GM18873 (cell line): ENCODE data around the gene UBXN1.
"Not testable (repeated sequence)": the region's sequence is repeated elsewhere in the genome, so short reads cannot be mapped to it uniquely, and the experiment has no call there.

Experiments
- ATAC-seq: cut with Tn5 transposase; IDR thresholded peaks from one replicate; pipeline ENCODE4 v1.9.1; 2021; ENCODE audit warnings: mild to moderate bottlenecking, moderate library complexity, moderate number of reproducible peaks; ENCODE audit not compliant: unreplicated experiment, low FRiP score

UBXN1 gene

GRCh38 chr11:62708793-62709192, 29.9 kb upstream of the UBXN1 start:
- ATAC-seq, result no peak

DNA sequence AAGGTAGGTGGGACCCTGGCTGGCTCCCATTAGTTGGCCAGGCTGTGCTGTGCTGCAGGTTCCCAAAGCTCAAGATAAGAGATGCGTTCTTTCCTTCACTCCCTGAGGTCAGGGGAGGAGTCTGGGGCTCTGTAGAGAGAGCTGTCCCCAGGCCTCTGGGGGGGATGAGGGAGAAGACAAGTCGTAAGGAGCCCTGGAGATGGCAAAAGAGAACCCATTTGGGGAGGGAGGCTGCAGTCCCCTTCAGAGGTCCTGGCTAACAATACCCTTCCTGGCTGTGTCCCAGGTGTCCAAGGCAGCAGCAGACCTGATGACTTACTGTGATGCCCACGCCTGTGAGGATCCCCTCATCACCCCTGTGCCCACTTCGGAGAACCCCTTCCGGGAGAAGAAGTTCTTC, 29.5 kb upstream of the UBXN1 start:
- no peak for ATAC-seq

DNA sequence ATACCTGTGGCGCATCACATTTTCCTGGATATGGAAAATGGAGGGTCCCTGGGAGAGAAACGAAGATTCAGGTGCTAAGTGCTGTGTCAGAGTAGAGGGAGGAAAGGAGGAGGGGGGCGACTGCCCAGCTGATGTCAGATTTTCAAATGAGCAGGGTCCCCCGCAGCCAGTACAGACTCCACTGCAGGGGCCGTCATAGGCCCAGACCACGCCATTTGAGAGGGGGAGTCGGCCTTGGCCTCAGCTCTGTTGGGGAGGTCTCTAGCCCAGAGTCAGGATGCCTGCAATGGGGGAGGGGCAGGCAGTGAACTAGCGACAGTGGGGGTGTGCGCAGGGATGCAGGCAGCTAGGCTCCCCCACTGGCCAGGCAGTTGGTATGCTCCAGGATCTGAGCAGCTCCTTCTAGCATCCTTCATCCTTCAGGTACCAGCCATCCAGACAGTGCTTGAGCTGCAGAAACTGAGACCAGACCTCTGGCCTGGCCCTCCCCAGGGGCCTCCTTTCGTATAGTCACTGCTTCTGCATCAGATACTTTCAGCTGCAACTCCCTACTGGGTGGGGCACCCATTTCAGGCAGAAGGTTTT, 28.5 kb upstream of the UBXN1 start, which contains the start of the genes BSCL2 and GNG3:
Gene BSCL2, minus strand, starts transcription at position 148 of the 585 bp plus-strand sequence. CDS start 229 bp downstream, outside the sequence.
Gene GNG3, plus strand, starts transcription at position 400 of the 585 bp plus-strand sequence. CDS start 620 bp downstream, outside the sequence.
- no peak for ATAC-seq

DNA sequence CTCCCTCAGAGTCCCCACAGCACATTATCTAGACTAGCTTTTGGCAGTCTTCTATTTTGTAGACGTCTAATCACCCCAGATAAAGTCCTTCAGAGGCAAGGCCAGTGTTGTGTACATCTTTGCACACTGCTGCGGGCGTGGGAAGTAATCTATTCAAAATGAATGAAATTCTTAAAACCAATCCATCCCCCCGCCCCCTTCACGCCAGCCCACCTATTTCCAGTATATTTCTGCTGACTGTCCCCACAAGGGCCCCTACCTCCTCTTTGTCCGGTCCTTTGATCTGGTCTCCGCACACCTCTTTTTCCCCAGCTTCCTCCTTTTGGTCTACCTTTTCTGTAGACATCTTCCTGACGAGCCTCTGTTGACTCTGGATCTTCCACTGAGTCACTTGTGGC, 28.0 kb upstream of the UBXN1 start:
- ATAC-seq, result no peak

DNA sequence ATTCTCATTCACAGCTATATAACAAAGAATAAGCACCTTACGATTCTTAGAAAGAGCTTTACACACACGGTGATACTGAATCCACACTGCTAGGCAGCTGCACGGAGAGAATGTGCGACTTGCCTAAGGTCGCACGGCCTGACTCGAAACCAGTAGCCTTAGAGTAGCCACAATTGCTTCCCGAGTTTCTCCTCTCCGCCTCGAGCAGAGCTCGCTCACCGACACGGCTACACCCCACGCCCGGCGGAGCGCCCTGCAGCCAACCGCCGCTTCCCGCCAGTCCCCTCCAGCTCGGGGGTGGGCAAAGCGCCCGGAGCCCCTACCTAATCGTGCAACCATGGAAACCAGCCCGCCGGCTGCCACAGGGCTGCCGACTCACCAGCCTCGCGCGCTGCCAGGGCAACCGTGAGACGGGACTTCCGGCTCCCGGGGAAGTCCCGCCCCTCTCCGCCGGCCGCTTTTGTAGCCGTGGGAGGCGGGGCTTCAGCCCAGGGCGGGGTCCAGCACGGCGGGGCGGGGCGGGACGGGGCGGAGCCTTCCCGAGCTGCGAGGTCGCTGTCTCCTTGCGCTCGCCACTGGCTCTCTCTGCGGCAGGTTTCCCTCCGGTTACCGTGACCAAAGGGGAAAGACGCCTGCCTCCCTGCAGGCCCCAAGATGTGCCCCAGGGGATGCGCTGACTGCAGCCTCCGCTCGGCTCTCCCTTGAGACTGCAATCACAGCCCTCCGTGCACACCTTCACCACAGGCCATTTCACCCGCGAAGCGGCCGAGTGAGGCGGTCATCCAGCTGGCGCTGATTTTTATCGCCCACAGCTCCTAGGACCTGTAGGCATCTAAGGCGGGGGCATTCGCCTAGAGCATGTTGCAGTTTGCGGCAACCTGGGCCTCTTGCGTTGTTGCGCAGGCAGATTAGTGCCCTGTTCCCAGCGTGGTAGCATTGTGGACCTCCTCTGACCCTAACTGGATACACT, 27.3 kb upstream of the UBXN1 start:
- peak; percentile 37 for ATAC-seq

GRCh38 chr11:62705413-62705812, 26.5 kb upstream of the UBXN1 start:
- ATAC-seq, result no peak

DNA sequence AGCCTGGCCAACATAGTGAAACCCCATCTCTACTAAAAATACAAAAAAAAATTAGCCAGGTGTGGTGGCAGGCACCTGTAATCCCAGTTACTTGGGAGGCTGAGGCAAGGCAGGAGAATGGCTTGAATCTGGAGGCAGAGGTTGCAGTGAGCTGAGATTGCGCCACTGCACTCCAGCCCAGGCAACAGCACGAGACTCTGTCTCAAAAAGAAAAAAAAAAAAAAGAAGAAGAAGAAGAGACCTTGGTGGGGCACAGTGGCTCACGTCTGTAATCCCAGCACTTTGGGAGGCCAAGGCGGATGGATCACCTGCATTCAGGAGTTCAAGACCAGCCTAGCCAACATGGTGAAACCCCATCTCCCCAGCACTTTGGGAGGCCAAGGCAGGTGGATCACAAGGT, 25.0 kb upstream of the UBXN1 start:
- not testable (repeated sequence) for ATAC-seq

DNA sequence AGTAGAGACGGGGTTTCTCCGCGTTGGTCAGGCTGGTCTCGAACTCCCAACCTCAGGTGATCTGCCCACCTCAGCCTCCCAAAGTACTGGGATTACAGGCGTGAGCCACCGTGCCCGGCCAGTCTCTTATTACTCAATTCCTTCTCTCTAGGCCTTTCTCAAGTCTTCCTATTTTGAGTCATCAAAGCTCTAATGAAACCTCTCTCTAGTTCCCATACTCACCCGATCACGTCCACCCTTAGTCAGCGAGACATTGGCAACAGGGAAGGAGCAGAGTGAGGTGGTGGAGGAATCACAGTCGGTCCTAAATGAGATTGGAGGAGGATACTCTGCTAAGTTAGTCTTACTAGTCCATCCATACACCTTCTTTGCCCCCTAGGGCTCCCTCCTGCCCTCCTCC, 23.4 kb upstream of the UBXN1 start:
- no peak for ATAC-seq

GRCh38 chr11:62694455-62695167, 15.7 kb upstream of the UBXN1 start:
- no peak for ATAC-seq

DNA sequence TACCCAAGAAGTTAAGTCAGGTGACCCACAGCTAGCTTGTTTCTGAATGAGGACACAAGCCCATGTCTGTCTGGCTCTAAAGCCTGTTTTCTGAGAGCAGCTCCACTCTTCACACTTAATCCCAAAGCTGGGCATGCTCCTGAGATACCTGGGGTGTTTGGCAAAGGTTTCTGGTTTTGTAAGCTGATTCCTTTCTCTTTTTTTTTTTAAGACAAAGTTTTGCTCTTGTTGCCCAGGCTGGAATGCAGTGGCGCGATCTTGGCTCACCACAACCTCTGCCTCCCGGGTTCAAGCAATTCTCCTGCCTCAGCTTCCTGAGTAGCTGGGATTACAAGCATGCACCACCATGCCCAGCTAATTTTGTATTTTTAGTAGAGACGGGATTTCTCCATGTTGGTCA, 14.8 kb upstream of the UBXN1 start:
- ATAC-seq, result not testable (repeated sequence)

- ATAC-seq, result no peak
These were observed 10.7 kb upstream of the UBXN1 start, which contains the start of gene LRRN4CL for GRCh38 chr11:62689421-62690183. LRRN4CL (minus strand) TSS chr11:62689530; CDS start chr11:62688508, 1,022 bp downstream.

GRCh38 chr11:62688491-62688890, 9.6 kb upstream of the UBXN1 start:
- ATAC-seq, result no peak

- ATAC-seq, result no peak
These were observed 8.9 kb upstream of the UBXN1 start for GRCh38 chr11:62687508-62688396.

DNA sequence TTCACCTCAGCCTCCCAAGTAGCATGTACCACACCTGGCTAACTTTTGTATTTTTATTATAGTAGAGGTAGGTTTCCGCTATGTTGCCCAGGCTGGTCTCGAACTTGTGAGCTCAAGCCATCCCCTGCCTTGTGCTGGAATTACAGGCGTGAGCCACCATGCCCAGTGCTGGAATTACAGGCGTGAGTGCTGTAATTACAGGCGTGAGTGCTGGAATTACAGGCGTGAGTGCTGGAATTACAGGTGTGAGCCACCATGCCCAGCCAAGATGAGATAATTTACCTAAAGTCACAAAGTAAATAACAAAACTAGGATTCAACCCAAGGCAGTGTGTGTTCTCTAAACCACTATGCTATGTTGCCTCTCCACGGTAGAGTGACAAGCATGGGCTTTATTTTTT, 3.6 kb upstream of the UBXN1 start:
- no peak for ATAC-seq

DNA sequence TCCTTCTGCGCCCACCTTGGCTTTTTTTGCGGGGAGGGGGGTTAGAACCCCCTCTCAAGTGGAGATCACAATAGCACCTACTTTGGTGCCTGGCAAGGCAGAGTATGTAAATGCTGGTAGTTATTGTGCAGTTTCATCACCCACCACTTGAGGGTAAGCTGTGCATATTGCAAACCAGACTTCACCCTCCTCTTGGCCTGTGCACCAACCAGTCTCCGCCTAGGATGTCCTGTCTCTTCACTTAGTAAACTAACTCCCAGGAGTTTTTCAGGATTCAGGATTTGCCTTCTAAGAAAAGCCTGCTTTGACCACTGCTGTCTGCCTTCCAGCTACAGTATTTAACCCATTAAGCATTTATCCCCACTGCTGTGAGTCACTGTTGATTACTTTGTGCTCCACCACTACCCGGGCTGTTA, 2.0 kb upstream of the UBXN1 start:
- ATAC-seq, result no peak

- no peak for ATAC-seq
These were observed 472 bp downstream of the UBXN1 start for GRCh38 chr11:62678433-62678769.

DNA sequence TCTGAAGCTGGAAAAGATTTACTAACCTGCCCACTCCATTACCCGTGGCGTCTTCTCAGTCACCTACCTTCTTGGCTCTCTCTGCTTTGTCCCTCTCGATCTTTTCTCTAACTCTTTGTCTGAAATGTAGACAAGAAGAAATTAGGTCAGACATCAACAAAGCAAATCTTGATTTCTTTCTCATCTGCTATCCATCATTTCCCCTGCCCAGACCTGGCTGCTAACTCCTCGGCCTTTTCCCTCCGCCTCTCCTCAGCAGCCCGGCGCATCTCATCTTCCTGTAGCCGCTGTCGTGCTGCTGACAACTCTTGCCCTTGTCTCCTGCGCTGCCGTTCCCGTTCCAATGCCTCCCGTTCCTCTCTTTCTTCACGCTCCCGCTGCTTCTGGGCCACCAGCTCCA, 1.2 kb downstream of the UBXN1 start:
- ATAC-seq, result no peak

DNA sequence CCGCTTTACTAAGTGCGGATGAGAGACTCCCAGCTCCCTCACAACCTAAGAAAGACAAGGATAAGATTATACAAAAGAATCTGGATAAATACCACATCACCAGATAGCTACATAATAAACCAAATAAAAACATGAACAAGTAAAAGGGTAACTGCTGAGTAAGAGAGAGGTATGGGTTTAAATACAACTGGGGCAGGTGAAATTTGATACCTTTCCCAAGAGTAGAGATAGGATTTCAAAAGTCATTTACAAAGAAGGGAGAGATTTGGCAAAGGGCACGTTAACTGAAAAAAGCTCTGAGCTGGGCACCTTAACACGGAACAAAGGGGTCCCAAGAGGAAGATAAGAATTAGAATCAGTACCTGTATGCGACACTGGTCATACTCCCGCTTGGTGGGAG, 1.7 kb downstream of the UBXN1 start:
- ATAC-seq, result no peak

- no peak for ATAC-seq
These were observed 2.2 kb downstream of the UBXN1 start for GRCh38 chr11:62676698-62677097.
